H9 (cell line): ENCODE measurements around the gene SIGLEC7. TPM values are rescaled to one million over a fixed set of nuclear protein-coding genes. Genes with fewer than 3 reads are reported as not detected.

Source experiments
- DNase-seq: peaks from one replicate; pipeline ENCODE4 v3.0.0-alpha.2; 2017
- H2AFZ ChIP-seq: one replicate; pipeline ENCODE4 v1.6.1; 2013; ENCODE audit warnings: mild to moderate bottlenecking, low read length, control low read depth, moderate library complexity
- H2AK5ac ChIP-seq: 2 replicates; pipeline ENCODE4 v1.6.1; 2013; ENCODE audit warnings: low read length, control low read depth, mixed read lengths; ENCODE audit not compliant: insufficient read length
- H2BK120ac ChIP-seq: one replicate; pipeline ENCODE4 v1.6.1; 2013; ENCODE audit warnings: low read depth, mild to moderate bottlenecking, low read length, control low read depth, inconsistent platforms; ENCODE audit not compliant: poor library complexity, severe bottlenecking
- H2BK12ac ChIP-seq: 2 replicates; pipeline ENCODE4 v1.6.1; 2013; ENCODE audit warnings: low read length, control low read depth, mixed read lengths, low read depth; ENCODE audit not compliant: insufficient read length
- H2BK15ac ChIP-seq: 2 replicates; pipeline ENCODE4 v1.6.1; 2013; ENCODE audit warnings: low read depth, low read length, control low read depth
- H2BK20ac ChIP-seq: one replicate; pipeline ENCODE4 v1.6.1; 2013; ENCODE audit warnings: low read depth, mild to moderate bottlenecking, low read length, control low read depth, inconsistent platforms; ENCODE audit not compliant: poor library complexity, severe bottlenecking
- H2BK5ac ChIP-seq: 2 replicates; pipeline ENCODE4 v1.6.1; 2013; ENCODE audit warnings: low read length, control low read depth, mixed read lengths; ENCODE audit not compliant: insufficient read length
- H3K14ac ChIP-seq: 2 replicates; pipeline ENCODE4 v1.6.1; 2013; ENCODE audit warnings: low read length, control low read depth; ENCODE audit not compliant: insufficient read depth
- H3K18ac ChIP-seq: 2 replicates; pipeline ENCODE4 v1.6.1; 2013; ENCODE audit warnings: low read depth, mild to moderate bottlenecking, mixed read lengths, low read length, control low read depth; ENCODE audit not compliant: insufficient read length
- H3K23ac ChIP-seq: 2 replicates; pipeline ENCODE4 v1.6.1; 2013; ENCODE audit warnings: low read length, control low read depth, mixed read lengths, low read depth; ENCODE audit not compliant: insufficient read length
- H3K23me2 ChIP-seq: 2 replicates; pipeline ENCODE4 v1.6.1; 2013; ENCODE audit warnings: low read depth, mild to moderate bottlenecking, mixed read lengths, low read length, control low read depth; ENCODE audit not compliant: insufficient read length, poor library complexity, severe bottlenecking
- H3K27ac ChIP-seq: 2 replicates; pipeline ENCODE4 v1.5.1; 2013; ENCODE audit warnings: low read length, control low read depth, mixed read lengths, low read depth; ENCODE audit not compliant: insufficient read length
- H3K27me3 ChIP-seq: 2 replicates; pipeline ENCODE4 v1.6.1; 2013; ENCODE audit warnings: low read length, control low read depth, inconsistent platforms; ENCODE audit not compliant: insufficient read depth
- H3K4ac ChIP-seq: 2 replicates; pipeline ENCODE4 v1.6.1; 2013; ENCODE audit warnings: low read depth, mild to moderate bottlenecking, control low read depth, inconsistent platforms, low read length, moderate library complexity
- H3K4me1 ChIP-seq: 2 replicates; pipeline ENCODE4 v1.6.1; 2013; ENCODE audit warnings: low read length, control low read depth, inconsistent platforms; ENCODE audit not compliant: insufficient read depth
- H3K4me2 ChIP-seq: 2 replicates; pipeline ENCODE4 v1.6.1; 2013; ENCODE audit warnings: low read length, control low read depth, mixed read lengths; ENCODE audit not compliant: insufficient read length, insufficient read depth
- H3K56ac ChIP-seq: 2 replicates; pipeline ENCODE4 v1.6.1; 2013; ENCODE audit warnings: low read depth, mild to moderate bottlenecking, mixed read lengths, low read length, control low read depth; ENCODE audit not compliant: insufficient read length
- H3K79me1 ChIP-seq: 2 replicates; pipeline ENCODE4 v1.6.1; 2013; ENCODE audit warnings: low read depth, mild to moderate bottlenecking, moderate library complexity, low read length, control low read depth, inconsistent platforms; ENCODE audit not compliant: insufficient read depth, poor library complexity, severe bottlenecking
- H3K79me2 ChIP-seq: 2 replicates; pipeline ENCODE4 v1.6.1; 2013; ENCODE audit warnings: low read length, control low read depth, inconsistent platforms; ENCODE audit not compliant: insufficient read depth
- H3K9ac ChIP-seq: 2 replicates; pipeline ENCODE4 v1.6.1; 2013; ENCODE audit warnings: low read length, control low read depth, mixed read lengths; ENCODE audit not compliant: insufficient read length; ENCODE audit errors: extremely low read depth
- H3K9me3 ChIP-seq: one replicate; pipeline ENCODE4 v1.6.1; 2013; ENCODE audit warnings: low read depth, low read length, inconsistent platforms; ENCODE audit not compliant: control insufficient read depth
- H3T11ph ChIP-seq: one replicate; pipeline ENCODE4 v1.6.1; 2013; ENCODE audit warnings: mild to moderate bottlenecking, low read length, control low read depth, inconsistent platforms
- H4K20me1 ChIP-seq: one replicate; pipeline ENCODE4 v1.6.1; 2013; ENCODE audit not compliant: control insufficient read depth, insufficient read length, insufficient read depth
- H4K5ac ChIP-seq: 2 replicates; pipeline ENCODE4 v1.6.1; 2013; ENCODE audit warnings: low read depth, mild to moderate bottlenecking, mixed read lengths, low read length, control low read depth; ENCODE audit not compliant: insufficient read length
- H4K8ac ChIP-seq: replicated peaks from 2 replicates; pipeline ENCODE4 v1.6.1; 2013; ENCODE audit warnings: low read length, control low read depth, mixed read lengths, low read depth; ENCODE audit not compliant: insufficient read length
- H4K91ac ChIP-seq: 2 replicates; pipeline ENCODE4 v1.6.1; 2013; ENCODE audit warnings: low read depth, mild to moderate bottlenecking, moderate library complexity, mixed read lengths, low read length, control low read depth; ENCODE audit not compliant: insufficient read length
- H3K27ac Mint-ChIP-seq, 3 experiments: 2 replicates in 2 of 3; 3 replicates in 1 of 3; pipeline ENCODE4 v1.8.0; 2020 to 2021; ENCODE audit warnings: mixed read lengths in 3 of 3, mild to moderate bottlenecking in 1 of 3, moderate library complexity in 1 of 3
- H3K27me3 Mint-ChIP-seq: 2 replicates; pipeline ENCODE4 v1.8.0; 2021; ENCODE audit warnings: low read depth, mild to moderate bottlenecking, moderate library complexity, mixed read lengths
- H3K36me3 Mint-ChIP-seq, 3 experiments: 2 replicates in 2 of 3; 3 replicates in 1 of 3; pipeline ENCODE4 v1.8.0; 2020 to 2021; ENCODE audit warnings: low read depth in 3 of 3, mixed read lengths in 3 of 3; ENCODE audit not compliant: insufficient read depth in 1 of 3
- H3K4me1 Mint-ChIP-seq, 2 experiments: 2 replicates each; pipeline ENCODE4 v1.8.0; 2020; ENCODE audit warnings: mixed read lengths in 2 of 2
- H3K4me3 Mint-ChIP-seq, 2 experiments: 2 replicates in 1 of 2; 3 replicates in 1 of 2; pipeline ENCODE4 v1.8.0; 2020 to 2021; ENCODE audit warnings: mild to moderate bottlenecking in 2 of 2, mixed read lengths in 2 of 2, moderate library complexity in 1 of 2
- H3K9me3 Mint-ChIP-seq, 2 experiments: 2 replicates in 1 of 2; 3 replicates in 1 of 2; pipeline ENCODE4 v1.8.0; 2020; ENCODE audit warnings: mild to moderate bottlenecking in 2 of 2, mixed read lengths in 2 of 2, moderate library complexity in 1 of 2
- WGBS: extraction: QIAGEN DNeasy Blood & Tissue Kit; methylation state at CpG from one replicate; pipeline ENCODE4 v1.1.7; 2013; ENCODE audit warnings: missing lambda C conversion rate, low lambda C conversion rate, mixed read lengths; ENCODE audit not compliant: insufficient read length; ENCODE audit errors: extremely low coverage; 5-methylcytosine and 5-hydroxymethylcytosine counted together
- total RNA-seq: library from RNA; stranded (reverse); gene quantifications from 2 replicates; pipeline ENCODE4 v1.2.1, GENCODE V29; 2021
- TF ChIP-seq, protein P1 (sequence below): fragments of 200-600 bp; sonication (generic); conservative IDR thresholded peaks from 3 replicates; pipeline ENCODE4 v1.8.0; 2021; ENCODE audit warnings: antibody characterized with exemption, mild to moderate bottlenecking

The SIGLEC7 gene
- total RNA-seq, 1 experiment from 2014 or later: not detected

DNA sequence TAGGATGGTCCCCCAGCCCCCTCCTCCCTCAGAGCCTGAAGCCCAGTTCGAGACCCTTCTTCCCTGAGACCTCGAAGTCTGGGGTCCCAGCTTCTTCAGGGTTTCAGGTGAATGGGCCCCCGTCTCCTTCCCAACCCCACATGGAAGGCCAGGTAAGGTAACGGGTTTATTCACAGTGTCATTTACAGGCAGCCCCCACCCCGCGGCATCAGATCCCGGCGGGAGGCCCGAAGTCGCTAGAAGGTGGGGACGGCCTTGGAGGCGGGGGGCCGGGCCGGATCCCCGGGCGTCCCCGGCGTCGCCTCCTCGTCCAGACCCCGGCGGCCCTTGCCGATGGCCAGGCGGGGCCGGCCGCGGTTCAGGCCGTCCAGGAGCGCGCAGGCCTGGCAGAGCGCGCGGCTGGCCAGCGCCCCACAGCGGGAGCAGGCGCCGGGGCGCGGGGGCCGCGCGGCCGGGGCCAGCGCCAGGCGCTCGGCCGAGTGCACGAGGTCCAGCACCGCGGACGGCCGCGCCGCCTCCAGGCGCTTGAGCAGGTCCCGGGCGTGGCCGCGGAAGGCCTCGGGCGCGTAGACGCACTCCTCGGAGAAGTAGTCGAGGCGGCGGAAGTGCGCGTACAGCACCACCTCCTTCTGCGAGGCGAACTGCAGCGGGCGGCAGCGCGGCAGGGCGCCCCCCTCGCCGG lies 43.6 kb upstream of the SIGLEC7 start:
- no CpG with 5 or more reads among the region's 78 CpGs for WGBS

More for the DNA sequence above, 43.6 kb upstream of the SIGLEC7 start:
- no peak overlapping the region for H3T11ph ChIP-seq
- no peak overlapping the region for H2AFZ ChIP-seq
- no peak overlapping the region for H3K4ac ChIP-seq
- no peaks in the 10 kb centered on the region; the same call in none of the 2 replicates for H3K27me3 Mint-ChIP-seq
- no peaks in the 10 kb centered on the region for H4K20me1 ChIP-seq
- H3K9ac ChIP-seq: no peak overlapping the region
- H3K14ac ChIP-seq: no peak overlapping the region
- no peaks in the 10 kb centered on the region for H3K9me3 ChIP-seq
- H3K18ac ChIP-seq: no peak overlapping the region
- H4K91ac ChIP-seq: no peak overlapping the region
- no peaks in the 10 kb centered on the region for H3K23me2 ChIP-seq
- DNase-seq: no peak
- H3K4me1 ChIP-seq: no peaks in the 10 kb centered on the region
- no peaks in the 10 kb centered on the region for H3K27me3 ChIP-seq
- no peak overlapping the region for H3K56ac ChIP-seq
- H2BK120ac ChIP-seq: no peak overlapping the region
- H2BK20ac ChIP-seq: no peak overlapping the region
- H4K8ac ChIP-seq: no peak overlapping the region
- H3K9me3 Mint-ChIP-seq: no peaks in the 10 kb centered on the region
- no peak overlapping the region for H3K4me3 Mint-ChIP-seq
- H2BK5ac ChIP-seq: no peak overlapping the region
- H3K79me1 ChIP-seq: no peaks in the 10 kb centered on the region
- no peak overlapping the region for H2BK12ac ChIP-seq
- H3K27ac Mint-ChIP-seq: no peak overlapping the region
- no peak overlapping the region for H2AK5ac ChIP-seq
- peaks cover 11 to 14% of the 10 kb centered on the region in 2 experiments for H3K4me1 Mint-ChIP-seq
- no peak overlapping the region for H3K27ac ChIP-seq
- H2BK15ac ChIP-seq: no peak overlapping the region
- no peak overlapping the region for H3K4me2 ChIP-seq
- no peaks in the 10 kb centered on the region for H3K79me2 ChIP-seq
- no peak overlapping the region for H3K23ac ChIP-seq
- H4K5ac ChIP-seq: no peak overlapping the region
- peaks cover 2 to 24% (median 4%) of the 10 kb centered on the region in 3 experiments; a peak in 4 of 7 replicates for H3K36me3 Mint-ChIP-seq
- TF ChIP-seq, protein P1, sequence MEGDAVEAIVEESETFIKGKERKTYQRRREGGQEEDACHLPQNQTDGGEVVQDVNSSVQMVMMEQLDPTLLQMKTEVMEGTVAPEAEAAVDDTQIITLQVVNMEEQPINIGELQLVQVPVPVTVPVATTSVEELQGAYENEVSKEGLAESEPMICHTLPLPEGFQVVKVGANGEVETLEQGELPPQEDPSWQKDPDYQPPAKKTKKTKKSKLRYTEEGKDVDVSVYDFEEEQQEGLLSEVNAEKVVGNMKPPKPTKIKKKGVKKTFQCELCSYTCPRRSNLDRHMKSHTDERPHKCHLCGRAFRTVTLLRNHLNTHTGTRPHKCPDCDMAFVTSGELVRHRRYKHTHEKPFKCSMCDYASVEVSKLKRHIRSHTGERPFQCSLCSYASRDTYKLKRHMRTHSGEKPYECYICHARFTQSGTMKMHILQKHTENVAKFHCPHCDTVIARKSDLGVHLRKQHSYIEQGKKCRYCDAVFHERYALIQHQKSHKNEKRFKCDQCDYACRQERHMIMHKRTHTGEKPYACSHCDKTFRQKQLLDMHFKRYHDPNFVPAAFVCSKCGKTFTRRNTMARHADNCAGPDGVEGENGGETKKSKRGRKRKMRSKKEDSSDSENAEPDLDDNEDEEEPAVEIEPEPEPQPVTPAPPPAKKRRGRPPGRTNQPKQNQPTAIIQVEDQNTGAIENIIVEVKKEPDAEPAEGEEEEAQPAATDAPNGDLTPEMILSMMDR: no peak
